GM18508 (cell line): ENCODE results near the gene NAA10.

ENCODE experiments used
- ATAC-seq: cut with Tn5 transposase; IDR thresholded peaks from one replicate; pipeline ENCODE4 v1.9.1; 2021; ENCODE audit warnings: moderate number of reproducible peaks; ENCODE audit not compliant: insufficient read depth, unreplicated experiment

The NAA10 gene

GRCh38 chrX:153930011-153930910 is 4.6 kb downstream of the NAA10 start:
- no peak for ATAC-seq

GRCh38 chrX:153929576-153929975 is 5.3 kb downstream of the NAA10 start:
- no peak for ATAC-seq

GRCh38 chrX:153928846-153929245 is 6.0 kb downstream of the NAA10 start:
- ATAC-seq, result no peak

- peak; percentile 82 for ATAC-seq
These were observed 6.7 kb downstream of the NAA10 start for GRCh38 chrX:153927922-153928760.

- ATAC-seq, result no peak
These were observed 7.2 kb downstream of the NAA10 start for GRCh38 chrX:153927672-153927921.

GRCh38 chrX:153926858-153927671 is 7.8 kb downstream of the NAA10 start:
- peak; percentile 33 for ATAC-seq

GRCh38 chrX:153926552-153926857 is 8.3 kb downstream of the NAA10 start:
- no peak for ATAC-seq

GRCh38 chrX:153925739-153926551 is 8.9 kb downstream of the NAA10 start, which contains the start of gene ARHGAP4:
Gene ARHGAP4 (minus strand): TSS chrX:153926264. CDS start chrX:153926202, 62 bp downstream.
- ATAC-seq, result no peak

- ATAC-seq, result no peak
These were observed 9.5 kb downstream of the NAA10 start for GRCh38 chrX:153925387-153925738.

GRCh38 chrX:153924149-153924861 is 10.5 kb downstream of the NAA10 start:
- ATAC-seq, result no peak

GRCh38 chrX:153922932-153923857 is 11.6 kb downstream of the NAA10 start:
- ATAC-seq, result no peak

- no peak for ATAC-seq
These were observed 13.1 kb downstream of the NAA10 start for GRCh38 chrX:153921511-153922446.

- ATAC-seq, result no peak
These were observed 13.8 kb downstream of the NAA10 start for GRCh38 chrX:153921070-153921469.

GRCh38 chrX:153920546-153920945 is 14.3 kb downstream of the NAA10 start:
- ATAC-seq, result no peak

- ATAC-seq, result no peak
These were observed 15.6 kb downstream of the NAA10 start for GRCh38 chrX:153919281-153919680.

GRCh38 chrX:153917869-153918268 is 17.0 kb downstream of the NAA10 start:
- ATAC-seq, result no peak

- no peak for ATAC-seq
These were observed 21.1 kb downstream of the NAA10 start for GRCh38 chrX:153913701-153914100.
